Upper lobe of left lung (tissue), 4 donors: ENCODE data around the gene RMRP.

Experiments
- EP300 ChIP-seq, 4 donors: sonication (generic); formaldehyde crosslinking; IDR thresholded peaks; one replicate each; pipeline ENCODE4 v1.5.1; 2017; ENCODE audit warnings: antibody characterized with exemption in 4 of 4, control low read depth in 2 of 4
- POLR2A ChIP-seq, 4 donors: fragments of 450-650 bp; IDR thresholded peaks; one replicate each; pipeline ENCODE4 v1.5.1; 2016 to 2017; ENCODE audit warnings: antibody characterized with exemption in 4 of 4, mild to moderate bottlenecking in 2 of 4
- TF ChIP-seq, protein P1 (sequence below), 6 experiments: fragments of 450-650 bp in 4 of 6; fragments of 200-600 bp in 2 of 6; sonication (generic) in 2 of 6; IDR thresholded peaks; one replicate each; pipeline ENCODE4 v1.5.1; 2016 to 2019; ENCODE audit warnings: antibody characterized with exemption in 6 of 6

DNA sequence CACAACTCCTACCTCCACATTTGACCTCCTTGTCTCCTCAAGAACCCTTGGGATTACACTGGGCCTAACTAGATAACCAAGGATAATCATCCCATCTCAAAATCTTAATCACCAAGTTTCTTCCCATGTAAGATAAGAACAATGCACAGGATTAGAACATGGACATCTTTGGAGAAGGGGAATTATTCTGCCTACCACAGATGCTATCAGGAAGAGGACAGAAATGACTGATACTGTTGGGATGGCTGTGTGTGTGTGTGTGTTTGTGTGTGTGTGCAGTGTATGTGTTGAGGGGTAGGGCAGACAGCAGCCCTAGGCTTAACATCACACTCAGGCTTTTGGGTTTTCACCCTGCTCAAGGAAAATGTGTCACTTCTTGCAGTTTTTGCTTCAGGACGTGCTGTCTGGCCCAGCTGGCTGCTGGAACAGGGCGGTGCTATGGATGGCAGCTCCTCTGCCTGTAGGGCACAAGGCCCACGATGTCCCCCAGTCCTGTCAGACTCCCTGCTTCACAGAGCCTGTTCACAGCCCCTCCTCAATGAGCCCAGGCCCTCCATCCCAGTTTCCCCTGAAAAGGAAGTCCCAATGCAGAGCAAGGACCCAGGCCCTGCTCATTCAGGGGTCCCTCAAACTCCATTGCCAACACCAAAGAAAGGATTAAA, 23.7 kb upstream of the RMRP start:
- TF ChIP-seq, protein P1, sequence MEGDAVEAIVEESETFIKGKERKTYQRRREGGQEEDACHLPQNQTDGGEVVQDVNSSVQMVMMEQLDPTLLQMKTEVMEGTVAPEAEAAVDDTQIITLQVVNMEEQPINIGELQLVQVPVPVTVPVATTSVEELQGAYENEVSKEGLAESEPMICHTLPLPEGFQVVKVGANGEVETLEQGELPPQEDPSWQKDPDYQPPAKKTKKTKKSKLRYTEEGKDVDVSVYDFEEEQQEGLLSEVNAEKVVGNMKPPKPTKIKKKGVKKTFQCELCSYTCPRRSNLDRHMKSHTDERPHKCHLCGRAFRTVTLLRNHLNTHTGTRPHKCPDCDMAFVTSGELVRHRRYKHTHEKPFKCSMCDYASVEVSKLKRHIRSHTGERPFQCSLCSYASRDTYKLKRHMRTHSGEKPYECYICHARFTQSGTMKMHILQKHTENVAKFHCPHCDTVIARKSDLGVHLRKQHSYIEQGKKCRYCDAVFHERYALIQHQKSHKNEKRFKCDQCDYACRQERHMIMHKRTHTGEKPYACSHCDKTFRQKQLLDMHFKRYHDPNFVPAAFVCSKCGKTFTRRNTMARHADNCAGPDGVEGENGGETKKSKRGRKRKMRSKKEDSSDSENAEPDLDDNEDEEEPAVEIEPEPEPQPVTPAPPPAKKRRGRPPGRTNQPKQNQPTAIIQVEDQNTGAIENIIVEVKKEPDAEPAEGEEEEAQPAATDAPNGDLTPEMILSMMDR (IDR thresholded peaks at IDR 0.05): no peak
- TF ChIP-seq POLR2A (IDR thresholded peaks at IDR 0.05): no peak
- no peak for TF ChIP-seq EP300 (IDR thresholded peaks at IDR 0.05)
